Left forelimb (tissue), 1 donor: ENCODE measurements around the gene PTPRF.
"Not testable (repeated sequence)": the region's sequence is repeated elsewhere in the genome, so short reads cannot be mapped to it uniquely, and the experiment has no call there.

Experiments
- DNase-seq: peaks from one replicate; pipeline ENCODE4 v3.0.0-alpha.2; 2018; ENCODE audit warnings: low spot score

The PTPRF gene

DNA sequence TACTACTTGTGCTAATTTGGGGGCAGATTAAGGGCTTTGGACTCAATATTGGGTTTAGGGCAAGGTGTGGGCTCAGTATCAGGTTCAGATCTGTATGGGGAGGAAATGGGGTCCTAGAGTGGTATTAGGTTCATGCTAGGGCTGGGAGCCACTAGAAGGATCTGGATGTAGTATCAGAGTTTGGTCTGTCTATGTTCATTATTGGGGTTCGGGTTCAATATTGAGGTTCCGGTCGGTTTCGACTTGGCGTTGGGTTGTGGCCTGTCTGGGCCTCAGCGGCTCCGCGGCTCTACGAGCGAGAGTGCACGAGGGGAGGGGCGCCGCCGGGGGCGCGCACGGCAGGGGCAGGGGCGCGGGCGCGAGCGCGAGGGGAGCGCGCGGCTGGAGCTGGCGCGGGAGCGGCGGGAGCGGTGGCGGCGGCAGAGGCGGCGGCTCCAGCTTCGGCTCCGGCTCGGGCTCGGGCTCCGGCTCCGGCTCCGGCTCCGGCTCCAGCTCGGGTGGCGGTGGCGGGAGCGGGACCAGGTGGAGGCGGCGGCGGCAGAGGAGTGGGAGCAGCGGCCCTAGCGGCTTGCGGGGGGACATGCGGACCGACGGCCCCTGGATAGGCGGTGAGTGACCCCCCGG lies at the start of gene PTPRF:
Gene PTPRF, plus strand, starts transcription at position 401 of the 624 bp plus-strand sequence. CDS start 14,193 bp downstream, outside the sequence.
- DNase-seq: peak; percentile 86

DNA sequence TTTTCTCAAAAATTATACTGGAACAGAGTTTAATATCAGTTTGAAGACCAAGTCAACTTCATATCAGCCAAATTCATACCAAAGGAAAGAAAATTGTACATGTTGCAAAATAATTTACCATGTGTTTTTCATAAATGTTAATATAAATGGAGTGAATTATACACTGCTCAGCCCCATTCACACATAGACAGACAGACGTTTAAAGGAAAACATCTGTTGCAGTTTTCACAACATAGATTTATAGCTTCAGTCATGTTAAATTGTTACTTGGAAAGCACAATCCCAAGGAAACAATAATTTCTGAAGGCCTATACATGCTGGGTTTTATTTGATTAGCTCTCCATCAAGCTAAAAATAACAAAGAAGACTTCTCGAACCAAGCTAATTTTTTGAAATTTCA lies 49.2 kb upstream of the PTPRF start:
- no peak for DNase-seq

DNA sequence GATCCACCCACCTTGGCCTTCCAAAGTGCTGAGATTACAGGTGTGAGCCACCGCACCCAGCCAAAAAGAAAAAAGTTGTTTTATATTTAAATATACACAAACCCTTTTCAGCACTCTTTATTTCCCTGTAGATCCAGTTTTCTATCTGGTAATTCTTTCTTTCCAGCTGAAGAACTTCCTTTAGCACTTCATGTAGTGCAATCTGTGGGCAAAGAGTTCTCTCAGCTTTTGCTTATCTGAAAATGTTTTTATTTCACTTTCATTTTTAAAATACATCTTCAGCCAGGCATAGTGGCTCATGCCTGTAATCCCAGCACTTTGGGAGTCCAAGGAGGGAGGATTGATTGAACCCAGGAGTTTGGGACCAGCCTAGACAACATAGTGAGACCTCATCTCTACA lies 48.5 kb upstream of the PTPRF start:
- DNase-seq: no peak

DNA sequence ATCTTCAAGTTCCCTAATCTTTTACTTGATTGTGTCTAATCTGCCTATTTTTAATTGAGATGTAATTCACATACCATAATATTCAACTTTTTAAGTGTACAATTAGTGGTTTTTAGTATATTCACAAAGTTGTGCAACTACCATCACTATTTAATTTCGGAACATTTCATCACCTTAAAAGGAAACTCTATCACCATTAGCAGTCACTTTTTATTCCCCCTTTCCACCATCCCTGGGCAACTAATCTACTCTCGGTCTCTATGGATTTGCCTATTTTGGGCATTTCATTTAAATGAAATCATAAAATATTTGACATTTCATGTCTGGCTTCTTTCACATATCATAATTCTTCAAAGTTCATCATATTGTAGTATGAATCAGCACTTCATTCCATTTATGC lies 46.3 kb upstream of the PTPRF start:
- no peak for DNase-seq

DNA sequence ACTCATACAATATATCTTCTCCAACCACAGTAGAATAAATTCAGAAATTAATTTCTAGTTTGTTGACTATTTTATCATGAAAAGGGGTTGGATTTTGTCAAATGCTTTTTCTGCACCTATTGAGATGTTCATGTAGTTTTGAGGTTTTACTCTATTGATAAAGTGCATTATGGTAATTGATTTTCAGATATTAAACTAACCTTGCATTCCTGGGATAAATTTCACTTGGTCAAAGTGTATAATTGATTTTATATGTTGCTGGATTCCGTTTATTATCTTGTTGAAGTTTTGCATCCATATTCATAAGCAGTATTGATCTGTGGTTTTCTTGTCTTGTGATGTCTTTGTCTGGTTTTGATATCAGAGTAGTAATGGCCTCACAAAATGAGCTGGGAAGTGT lies 42.5 kb upstream of the PTPRF start:
- no peak for DNase-seq

DNA sequence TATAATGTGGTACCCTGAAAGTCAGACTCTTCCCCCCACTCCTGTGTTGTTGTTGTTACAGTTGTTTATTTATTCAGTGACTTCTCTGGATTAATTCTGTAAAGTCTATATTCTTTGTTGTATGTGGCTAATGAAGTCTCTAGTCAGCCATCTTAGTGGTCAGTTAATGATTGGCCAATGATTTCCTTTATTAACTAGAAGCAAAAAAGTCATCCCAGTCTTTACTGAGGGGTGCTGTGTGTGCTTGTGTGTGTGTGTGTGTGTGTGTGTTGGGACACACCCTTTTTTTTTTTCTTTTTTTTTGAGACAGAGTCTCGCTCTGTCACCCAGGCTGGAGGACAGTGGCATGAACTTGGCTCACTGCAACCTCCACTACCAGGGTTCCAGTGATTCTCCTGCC lies 39.6 kb upstream of the PTPRF start:
- DNase-seq: no peak

DNA sequence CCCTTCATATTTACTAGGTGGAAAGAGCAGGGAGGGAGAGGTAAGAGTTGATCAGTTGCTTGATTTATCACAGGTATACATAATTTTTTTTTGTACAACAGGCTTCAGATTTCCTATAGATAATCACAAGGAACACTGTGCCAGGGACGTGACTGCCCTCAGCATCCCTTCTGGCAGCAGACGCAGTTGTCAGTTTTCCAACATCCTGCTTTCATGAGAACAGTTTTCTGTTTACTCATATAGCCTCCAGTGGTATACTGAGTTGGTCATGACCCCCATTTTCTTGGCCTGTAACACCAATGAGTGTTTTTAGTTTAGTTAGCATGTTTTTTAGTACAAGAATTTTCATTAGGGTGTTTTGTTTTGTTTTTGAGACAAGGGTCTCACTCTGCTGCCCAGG lies 37.9 kb upstream of the PTPRF start:
- no peak for DNase-seq

DNA sequence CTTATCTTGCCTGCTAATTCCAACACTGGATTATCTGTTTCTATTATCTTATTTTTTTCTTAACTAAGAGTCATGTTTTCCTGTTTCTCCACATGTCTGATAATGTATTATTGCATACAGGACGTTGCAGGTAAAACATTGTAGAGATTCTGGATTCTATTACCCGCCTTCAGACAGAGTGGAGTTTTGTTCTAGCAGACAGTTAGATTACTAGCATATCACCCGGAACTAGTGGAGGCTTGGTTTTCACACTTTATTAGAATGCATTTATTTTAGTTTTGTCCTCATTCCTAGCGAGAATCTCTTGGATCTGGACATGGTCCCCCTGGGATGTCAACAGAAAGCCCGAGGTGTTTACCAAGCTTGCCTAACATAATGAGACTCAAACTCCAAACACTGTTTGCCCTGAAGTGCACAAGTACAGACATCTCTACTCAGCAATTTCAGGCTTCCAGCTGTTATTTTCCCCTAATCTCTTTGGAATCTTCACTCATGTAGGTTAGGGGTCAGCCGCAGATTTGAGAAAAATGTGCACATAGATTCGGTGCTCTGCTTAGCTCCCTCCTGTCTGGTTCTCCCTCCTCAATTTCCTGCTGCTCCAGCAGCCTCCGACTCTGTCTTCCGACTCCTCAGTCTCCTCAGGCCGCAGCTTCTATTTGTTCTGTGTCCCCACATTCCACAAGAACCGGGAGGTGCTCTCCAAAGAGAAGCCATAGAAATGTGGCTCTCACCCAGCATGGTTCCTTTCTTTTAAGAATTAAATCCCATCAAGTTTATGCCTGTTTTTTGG lies 36.8 kb upstream of the PTPRF start:
- no peak for DNase-seq

DNA sequence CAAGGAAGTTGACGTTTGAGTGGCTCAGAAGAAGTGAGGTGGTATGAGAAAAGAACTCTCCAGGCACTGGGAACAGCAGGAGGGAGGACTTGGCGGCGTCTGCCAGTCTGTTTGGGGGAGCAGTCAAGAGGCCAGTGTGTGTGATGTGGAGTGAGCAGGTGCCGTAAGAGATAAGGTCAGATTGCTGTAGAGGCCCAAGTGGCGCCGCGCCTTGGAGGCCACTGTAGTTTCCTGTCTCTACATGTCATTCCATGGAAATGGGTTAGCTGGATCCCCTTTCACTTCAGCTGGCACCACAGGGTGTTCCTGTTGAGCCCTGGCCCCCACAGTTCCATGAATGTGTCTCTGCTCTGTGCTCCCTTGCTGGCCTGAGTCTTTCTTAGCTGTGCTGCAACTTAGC lies 35.5 kb upstream of the PTPRF start:
- no peak for DNase-seq

DNA sequence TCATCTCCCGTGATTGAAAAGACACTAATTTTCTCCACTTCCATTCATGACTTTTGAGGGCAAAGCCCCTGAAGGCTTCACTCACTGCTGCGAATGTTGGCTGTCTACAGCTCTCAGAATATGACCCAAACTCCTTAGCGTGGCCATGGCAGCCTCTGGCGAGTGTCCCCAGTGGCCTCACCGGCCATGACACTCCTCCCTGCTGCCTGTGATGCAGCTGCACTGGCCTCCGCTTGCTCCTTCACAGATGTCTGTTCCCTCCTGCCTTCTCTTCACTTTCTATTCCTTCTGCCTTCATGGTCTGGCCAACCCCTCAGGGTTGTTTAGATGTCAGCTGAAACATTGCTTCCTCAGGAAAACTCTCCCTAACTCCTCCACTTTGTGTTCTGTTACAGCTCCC lies 30.8 kb upstream of the PTPRF start:
- no peak for DNase-seq

DNA sequence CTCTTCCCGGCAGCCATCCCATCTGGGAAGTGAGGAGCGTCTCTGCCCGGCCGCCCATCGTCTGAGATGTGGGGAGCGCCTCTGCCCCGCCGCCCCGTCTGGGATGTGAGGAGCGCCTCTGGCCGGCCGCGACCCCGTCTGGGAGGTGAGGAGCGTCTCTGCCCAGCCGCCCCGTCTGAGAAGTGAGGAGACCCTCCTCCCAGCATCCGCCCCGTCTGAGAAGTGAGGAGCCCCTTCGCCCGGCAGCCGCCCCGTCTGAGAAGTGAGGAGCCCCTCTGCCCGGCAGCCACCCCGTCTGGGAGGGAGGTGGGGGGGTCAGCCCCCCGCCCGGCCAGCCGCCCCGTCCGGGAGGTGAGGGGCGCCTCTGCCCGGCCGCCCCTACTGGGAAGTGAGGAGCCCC lies 28.9 kb upstream of the PTPRF start:
- DNase-seq: not testable (repeated sequence)

DNA sequence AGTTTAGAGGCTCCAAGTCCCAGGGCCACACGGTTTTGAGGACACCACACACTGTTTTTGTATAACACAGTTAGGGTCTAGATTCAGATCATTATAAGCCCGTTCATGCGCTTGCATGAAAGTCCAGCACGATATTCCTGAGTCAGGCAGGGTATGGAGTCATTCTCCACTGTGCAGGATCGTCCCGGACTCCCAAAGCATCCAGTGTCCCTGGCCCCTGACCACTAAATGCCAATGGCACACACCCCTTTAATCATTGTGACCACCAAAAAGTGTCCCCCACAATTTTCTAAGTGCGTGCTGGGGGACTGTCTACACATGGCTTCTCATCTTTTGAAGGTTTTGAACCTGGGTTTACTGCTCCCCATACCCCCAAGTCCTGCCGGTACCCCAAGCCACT lies 27.1 kb upstream of the PTPRF start:
- no peak for DNase-seq

DNA sequence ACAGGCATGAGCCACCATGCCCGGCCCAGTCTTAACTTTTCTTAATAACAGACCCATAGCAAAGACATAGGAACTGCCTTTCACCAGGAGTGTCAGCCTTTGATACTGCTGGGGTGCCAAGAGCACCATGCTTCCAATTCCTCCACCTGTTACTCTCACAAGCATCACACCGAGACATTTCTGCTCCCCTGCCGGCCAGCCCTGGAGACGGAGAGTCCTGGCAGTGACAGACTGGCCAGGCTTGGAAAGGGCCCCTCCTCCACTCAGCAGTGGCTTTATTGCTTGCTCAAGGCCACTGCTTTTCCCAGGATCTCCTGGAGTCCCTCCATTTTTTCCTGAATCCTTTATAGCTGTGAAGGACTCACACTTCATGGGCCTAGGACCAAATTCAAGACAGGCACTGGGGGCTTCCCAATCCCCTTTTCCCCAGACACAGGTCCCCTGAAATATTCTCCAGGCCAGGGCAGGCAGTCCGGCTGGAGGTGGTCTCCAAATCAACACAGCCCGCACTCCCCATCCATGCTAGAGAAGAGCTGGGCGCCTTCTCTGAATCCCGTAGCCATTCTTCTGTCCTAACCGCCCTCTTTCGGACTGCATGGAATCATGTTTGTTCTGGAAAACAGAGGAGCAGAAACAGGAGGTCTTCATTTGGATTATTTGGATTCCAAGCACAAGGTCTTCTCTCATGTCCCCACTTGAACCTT lies 25.5 kb upstream of the PTPRF start:
- DNase-seq: no peak

DNA sequence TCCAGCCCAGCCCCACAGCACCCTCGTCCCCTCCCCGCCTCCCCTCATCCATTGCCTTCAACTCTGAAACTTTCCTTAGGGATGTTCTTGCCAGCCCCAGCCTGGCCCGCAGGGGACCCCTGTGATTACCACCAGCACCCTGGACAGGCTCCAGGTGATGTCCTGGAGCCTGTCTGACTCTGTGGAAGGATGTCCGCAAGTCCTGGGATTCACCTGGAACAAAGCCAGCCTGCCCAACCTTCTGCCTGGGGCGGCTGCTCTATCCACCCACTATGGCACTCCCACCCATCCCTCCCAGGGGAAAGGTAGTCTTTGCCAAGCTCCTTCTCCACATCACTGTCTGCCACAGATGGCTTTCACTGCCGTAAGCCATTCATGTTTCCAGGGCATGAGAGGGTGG lies 24.4 kb upstream of the PTPRF start:
- no peak for DNase-seq

DNA sequence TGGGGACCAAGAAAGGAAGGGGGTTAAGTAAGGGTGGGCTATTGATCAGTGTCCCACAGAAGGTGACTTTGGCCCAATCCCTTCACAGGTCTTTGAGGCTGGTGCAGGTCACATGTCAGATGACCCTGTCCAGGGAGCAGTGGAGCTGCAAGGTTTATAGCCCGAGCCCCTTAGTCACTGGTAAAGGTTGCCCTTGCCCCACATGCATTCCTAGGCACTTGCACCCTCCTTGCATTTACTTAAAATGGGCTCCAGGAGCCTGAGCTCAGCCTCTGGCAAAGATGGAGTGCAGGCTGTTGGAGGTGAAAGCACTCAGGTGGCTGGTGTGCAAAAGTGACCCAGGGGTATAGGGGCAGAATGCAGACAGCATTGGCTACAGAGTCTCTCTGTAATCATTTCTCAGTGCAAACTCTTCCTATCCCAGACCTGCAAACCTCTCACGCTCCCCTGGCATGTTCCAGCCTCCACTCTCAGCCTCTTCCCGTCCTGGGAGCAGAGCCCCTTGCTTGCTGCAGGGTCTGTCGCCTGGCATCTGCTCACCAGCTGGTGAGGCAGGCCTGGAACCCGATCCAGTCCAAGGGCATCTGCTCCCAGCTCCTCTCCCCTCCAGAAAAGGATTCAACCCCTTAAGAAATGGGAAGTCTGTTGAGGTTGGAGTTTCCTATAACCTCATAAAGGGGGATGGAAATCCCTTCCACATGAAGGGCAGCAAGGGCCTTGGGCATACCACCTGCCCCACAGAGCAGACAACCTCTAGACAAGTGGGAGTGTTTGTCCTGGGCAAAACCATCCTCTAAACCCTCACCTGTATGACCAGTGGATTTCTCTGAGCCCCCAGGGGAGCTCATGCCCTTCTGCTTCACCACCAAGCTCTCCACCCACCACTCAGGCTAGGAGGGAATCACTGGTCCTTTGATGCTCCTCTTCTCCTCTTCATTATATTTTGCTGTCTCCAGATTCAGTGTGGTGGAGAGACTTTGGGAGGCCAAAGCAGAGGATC lies 23.1 kb upstream of the PTPRF start:
- peak; percentile 34 for DNase-seq

DNA sequence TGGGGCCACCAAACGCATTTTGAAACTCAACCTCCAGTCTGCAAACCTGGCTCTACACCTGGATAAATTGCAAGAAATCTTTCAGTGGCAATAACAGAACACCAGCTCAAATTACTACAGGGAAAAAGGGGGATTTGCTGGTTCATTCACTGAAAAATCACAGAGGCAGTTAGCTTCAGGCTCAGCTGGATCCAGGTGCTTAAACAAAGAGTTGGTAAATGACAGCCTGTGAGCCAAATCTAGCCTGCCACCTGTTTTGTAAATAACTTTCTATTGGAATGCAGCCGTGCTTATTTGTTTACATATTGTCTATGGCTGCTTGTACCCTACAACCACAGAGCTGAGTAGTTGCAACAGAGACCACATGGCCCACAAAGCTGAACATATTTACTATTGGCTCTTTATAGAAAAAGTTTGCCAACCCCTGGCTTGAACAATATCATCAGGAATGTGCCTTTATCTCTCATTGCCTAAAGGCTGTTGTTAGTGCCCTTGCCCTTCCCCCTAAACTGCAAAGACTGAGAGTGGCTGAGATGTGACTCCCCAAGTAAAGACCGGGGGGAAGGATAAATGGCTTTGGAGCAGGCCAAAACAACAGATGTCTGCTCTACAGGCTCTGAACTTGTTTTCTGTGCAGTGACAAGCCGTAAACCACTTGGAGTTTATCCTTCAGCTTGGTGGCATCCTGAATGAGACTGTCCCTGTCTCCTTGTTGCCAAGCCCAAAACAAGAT lies 21.5 kb upstream of the PTPRF start:
- DNase-seq: no peak

DNA sequence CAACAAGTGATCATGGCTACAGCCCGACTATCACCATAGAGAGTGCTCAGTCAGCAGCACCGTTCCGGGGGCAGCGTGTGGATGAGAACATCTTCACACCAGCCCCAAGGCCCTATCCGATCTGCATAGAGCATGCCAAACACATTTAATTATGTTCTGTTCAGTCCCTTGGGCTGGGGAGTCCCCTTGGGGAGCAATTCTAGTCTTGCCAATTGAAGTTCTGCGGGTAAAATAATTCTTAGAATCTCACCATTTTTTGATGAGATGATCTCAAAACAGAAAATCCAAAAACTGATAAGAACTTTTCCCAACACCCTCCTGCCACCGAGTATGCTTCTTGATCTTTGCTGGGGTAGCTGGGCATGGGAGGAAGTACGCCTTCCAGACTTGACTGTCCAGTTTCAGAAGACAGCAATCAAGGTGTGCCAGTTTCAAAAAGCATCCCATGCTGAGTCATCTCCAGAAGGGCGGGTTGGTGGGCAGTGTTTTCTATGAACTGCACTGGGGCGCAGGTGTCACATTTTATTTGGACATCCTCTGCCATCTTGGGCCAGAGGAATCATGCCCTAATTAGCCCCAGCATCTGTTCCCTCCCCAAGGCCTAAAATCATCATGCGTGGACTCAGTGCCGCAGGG lies 20.8 kb upstream of the PTPRF start:
- DNase-seq: no peak

DNA sequence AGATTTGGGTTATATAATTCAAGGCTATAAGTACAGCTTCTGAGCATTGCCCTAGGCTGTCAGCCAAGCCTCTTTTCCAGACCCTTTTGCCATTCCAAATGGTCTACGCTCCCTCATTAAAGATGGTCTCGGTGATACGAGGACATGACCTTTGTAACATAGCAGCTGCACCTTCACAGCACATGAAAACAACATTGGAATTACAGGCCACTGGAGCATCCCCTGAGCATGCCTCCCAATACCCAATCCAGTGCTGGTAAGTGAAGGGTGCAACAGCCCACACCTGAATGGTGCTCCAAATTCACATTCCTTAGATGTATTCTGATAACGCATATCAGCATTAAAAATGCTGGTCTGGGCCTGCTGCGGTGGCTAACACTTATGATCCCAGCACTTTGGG lies 20.1 kb upstream of the PTPRF start:
- DNase-seq: no peak

DNA sequence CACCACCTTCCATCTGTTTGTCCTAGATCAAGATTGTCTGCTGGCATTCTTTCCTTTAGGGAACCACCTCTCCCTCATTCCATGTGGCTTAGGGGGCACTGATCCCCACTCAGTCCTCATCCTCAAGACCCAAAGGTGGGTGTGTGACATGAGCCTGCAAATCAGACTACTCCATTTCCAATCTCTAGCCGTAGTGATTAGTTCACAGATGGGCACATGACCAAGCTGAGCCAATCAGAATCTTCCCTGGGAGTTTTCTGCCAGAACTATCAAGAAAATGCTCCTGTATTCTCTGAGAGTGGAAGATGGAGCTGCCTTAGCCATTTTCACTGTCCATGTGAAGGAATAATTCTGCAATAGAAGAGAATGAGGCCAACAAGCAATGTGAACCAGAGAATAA lies 19.3 kb upstream of the PTPRF start:
- no peak for DNase-seq

DNA sequence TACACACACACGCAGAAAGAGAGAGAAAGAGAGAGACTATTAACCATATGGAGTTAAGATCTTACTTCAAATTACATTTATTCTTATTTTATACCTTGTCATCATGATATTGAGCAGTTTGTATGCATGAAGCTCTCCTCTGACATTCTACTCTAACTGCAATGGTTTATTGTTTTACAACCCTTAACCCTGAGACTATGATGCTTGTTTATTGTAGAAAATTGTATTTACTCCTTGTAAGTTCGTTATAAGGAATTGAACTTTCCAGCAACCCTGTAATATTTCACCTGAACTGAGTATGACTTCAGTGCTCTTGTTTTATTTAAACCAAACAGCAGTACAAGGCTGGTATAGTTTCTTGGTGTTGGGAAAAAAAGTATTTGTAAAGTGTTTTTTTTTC lies 18.6 kb upstream of the PTPRF start:
- no peak for DNase-seq

DNA sequence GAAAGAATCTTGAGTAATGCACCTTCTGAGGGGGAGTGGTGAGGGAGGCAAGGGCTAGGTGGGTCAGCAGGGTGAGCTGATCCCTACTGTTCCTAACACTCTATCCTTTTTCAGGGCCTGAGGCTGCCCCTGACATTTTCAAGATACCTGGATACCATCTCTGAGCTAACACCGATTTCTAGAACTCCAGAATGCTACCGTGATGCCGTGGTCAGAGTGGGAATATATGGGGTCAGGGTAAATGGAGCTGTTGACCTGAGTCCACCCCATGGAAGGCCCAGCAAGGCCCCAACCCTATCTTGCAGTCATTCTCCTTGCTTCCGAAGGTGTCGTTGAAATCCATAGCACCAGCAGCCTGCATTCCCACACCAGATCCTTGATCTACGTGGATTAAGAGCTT lies 18.0 kb upstream of the PTPRF start:
- DNase-seq: peak; percentile 38
